ENCODE results near the gene KRT7. TPM values are rescaled to one million over a fixed set of nuclear protein-coding genes. Genes with fewer than 3 reads are reported as not detected.
"Not testable (repeated sequence)": the region's sequence is repeated elsewhere in the genome, so short reads cannot be mapped to it uniquely, and the experiment has no call there.

The KRT7 gene
- total RNA-seq, 1 donor from 2014 or later = 19.2 TPM

- DNase-seq = no peak
These were observed 13.0 kb downstream of the KRT7 start for GRCh38 chr12:52245962-52246569.

GRCh38 chr12:52246720-52247621 lies 13.9 kb downstream of the KRT7 start:
- DNase-seq = no peak

DNA sequence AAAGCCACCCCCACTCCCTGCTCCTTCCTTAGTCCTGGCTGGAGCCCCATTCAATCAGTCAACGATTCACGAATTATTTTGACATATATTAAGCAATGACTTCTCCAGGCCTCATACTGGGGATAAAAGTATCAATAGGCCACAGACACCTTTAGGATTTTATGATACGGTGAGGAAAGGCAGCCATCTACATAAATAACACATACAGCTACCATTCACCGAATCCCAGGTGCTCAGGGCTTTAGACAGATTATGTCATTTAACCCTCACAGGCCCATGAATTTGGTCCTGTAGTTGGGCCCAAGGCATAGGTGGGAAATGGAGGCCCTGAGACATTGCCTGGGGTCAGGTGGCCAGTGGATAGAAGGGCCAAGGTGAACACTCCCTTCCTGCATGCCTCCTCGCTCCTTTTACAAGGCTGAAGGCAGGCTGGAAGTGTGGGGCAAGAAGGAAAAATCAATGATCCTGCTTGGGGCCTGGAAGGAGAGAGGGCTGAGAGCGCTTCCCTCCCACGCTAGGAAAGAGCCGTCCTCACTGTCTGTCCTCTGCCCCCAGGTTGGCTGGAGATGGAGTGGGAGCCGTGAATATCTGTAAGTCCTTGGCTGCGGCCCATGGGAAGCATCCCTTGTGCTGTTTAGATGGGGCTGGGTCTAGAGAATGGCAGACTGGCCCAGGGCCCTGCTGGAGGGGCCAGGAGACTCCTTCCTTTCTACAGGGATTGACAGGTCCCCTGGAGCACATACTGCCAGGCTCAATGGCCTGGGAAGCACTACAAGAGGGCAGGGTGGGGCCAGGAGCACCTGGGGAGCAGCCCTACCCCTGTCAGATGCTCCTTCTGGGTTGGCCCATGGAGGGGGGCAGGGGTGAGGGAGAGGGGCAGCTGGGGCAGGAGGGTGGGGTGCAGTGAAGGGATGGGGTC lies 14.8 kb downstream of the KRT7 start:
- no peak for DNase-seq

- no peak for DNase-seq
These were observed 15.8 kb downstream of the KRT7 start for GRCh38 chr12:52248541-52249461.

DNA sequence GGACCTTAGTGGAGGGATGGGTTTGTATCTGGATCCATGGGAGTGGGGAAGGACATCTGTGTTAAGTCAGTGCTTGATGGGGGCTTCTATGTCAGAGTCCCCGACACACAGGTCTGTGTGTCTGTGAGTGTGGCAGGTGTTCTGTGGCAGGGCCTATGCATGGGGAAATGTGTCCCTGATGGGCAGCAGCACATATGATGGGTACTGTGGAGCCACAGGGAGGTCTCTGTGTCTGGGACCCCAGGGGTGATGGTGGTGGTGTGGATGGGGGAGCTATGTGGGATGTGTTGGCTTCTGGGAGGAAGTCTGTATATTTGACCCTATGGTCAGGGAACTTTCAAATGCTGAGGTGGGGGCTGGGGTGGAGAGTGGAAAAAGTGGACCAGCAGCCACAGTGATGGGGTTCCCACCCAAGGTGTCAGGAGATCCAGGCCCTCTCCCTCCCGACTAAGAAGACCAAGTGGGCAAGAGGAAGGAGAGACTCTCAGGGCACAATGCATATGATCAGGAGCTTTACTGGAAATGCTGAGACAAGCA lies 16.5 kb downstream of the KRT7 start:
- DNase-seq = no peak

DNA sequence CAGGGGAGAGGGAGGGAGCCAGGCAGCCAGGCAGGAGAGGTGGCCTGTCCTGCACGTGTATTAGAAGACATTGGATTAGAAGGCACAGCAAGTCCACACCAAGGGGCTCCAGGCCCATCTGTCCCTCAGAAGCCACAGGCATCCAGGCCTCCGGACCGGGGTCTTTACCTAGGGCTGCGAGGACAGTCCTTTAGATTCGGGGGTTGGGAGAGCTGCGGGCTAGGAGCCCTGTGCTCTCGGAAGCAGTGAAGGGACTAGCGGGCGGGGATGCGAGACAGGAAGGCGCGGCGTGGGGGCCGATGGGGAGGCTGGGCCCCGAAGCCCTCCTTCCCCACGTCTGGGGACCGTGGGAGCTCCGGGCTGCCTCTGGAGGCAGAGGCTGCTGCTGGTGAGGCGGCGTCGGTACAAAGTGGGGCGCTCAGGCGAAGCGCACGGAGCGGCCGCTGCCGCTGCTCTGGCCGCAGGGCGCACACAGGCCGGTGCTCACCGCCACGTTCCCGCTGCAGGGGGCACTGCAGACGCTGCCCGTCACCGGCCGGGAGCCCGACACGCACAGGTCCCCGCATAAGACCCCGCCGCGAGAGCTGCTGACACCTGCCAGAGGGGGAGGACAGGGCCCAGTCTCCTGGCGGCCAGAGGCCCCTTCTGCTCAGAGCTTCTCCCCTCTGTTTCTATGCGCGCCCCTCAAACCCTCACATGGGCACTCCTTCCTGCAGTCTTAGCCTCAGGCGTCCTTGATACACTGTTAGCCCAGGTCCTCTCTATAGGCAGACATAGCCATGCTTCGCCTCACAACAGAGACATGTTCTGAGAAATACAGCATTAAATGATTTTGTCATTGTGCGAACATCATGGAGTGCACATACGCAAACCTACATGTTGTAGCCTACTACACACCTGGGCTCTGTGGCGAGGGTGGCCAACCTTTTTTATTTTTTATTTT lies 17.3 kb downstream of the KRT7 start:
- no peak for DNase-seq

DNA sequence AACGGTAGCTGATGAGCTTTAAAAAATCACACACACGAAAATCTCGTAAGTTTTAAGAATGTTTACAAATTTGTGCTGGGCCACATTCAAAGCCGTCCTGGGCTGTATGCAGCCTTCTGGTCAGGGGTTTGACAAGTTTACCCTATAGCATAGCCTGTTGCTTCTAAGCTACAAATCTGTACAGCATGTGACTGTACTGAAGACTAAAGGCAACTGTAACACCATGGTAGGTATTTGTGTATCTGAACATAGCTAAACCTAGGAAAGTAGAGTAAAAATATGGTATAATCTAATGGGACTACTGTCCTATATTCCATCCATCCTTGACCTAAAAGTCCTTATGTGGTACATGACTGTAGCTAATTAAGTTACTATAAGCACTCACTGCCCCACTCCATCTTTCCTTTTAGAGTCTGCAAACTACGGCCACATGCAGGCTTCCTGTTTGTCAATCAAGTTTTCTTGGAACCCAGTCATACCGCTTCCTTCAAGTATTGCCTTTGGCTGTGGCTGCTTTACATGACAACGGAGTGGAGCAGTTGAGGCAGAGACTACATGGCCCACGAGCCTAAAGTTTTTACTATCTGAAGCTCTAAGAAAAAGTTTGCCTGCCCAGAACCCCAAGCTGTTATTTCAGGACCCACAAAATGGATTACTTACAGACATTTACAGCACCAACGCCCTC lies 18.5 kb downstream of the KRT7 start:
- no peak for DNase-seq

DNA sequence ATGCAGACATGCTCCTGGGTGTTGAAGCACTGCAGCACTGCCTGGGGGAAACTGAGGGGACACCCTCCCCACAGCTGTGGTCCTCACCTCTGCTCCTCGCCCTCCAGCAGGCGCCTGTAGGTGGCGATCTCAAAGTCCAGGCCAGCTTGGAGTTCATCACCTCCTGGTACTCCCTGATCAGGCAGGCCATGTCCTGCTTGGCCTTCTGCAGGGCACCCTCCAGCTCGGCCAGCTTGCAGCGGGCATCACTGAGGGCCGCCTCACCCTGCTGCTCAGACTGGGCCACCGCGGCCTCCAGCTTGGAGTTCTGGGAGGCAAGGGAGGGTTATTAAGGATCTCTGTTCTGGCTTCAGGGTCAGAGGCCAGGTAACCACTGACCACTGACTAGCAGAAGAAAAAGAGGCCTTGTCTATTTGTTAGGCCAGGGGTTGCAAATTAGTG lies 19.2 kb downstream of the KRT7 start:
- not testable (repeated sequence) for DNase-seq

DNA sequence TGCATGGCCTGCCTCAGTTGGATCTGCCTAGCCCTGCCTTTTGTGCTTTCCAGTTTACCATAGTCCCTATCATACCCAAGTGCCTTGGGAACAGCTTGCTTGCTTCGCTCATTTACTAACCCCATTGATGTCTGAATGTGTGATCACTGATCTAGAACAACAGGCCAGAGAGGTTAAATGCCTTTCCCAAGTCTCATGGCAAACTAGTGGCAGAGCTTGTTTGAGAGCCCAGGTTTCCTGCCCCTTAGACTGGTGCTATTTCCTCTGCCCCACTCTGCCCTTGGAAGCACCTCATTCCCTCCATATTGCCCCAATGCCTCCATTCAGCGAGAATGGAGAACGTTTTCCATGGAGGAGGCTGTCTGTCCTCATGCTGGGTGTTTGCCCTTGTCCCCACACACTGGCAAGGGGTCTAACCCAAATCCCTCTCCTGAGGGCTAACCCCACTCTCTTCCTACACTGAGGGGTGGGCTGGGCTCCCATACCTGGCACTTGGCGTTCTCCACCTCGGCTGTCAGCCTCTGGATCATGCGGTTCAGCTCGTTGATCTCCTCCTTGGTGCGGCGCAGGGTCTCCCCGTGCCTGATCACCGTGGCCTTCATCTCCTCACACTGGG lies 19.8 kb downstream of the KRT7 start:
- DNase-seq = no peak

- no peak for DNase-seq
These were observed 20.5 kb downstream of the KRT7 start for GRCh38 chr12:52253391-52254179.

DNA sequence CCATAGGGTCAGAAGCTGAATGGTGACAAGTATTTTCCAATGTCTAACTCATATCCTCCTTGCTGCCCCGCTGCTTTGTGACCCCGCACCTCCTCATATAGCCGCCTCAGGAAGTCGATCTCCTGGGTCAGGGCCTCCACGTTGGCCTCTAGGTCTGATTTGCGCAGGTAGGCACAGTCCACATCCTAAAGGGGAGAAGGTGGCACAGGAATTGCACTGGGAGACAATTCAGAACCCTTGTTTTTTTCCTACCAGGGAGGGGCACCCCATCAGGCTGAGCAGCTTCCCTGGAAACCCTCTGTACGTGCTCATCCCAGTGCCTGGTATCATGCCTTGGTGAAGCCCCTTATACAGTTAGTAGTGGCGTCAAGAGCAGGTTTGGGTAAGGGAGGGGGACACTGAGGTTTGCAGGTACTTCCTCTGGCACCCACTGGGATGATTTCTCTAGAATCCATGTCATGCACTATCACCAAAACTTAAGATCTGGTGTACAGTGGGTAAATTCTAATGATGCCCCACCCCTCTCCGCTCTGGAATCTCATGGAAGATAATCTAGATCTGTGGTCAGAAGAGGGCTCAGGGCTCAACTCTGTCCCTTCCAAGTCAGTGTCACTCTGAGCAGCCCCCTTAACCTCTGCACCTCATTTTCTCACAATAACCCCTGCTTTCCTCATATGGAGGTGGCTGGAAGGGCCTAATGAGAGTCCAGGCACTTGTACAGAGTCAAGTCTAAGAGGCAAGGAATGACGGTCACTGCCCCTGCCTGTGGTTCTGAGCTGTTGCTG lies 21.3 kb downstream of the KRT7 start:
- no peak for DNase-seq

- DNase-seq = no peak
These were observed 22.1 kb downstream of the KRT7 start for GRCh38 chr12:52254965-52255751.

DNA sequence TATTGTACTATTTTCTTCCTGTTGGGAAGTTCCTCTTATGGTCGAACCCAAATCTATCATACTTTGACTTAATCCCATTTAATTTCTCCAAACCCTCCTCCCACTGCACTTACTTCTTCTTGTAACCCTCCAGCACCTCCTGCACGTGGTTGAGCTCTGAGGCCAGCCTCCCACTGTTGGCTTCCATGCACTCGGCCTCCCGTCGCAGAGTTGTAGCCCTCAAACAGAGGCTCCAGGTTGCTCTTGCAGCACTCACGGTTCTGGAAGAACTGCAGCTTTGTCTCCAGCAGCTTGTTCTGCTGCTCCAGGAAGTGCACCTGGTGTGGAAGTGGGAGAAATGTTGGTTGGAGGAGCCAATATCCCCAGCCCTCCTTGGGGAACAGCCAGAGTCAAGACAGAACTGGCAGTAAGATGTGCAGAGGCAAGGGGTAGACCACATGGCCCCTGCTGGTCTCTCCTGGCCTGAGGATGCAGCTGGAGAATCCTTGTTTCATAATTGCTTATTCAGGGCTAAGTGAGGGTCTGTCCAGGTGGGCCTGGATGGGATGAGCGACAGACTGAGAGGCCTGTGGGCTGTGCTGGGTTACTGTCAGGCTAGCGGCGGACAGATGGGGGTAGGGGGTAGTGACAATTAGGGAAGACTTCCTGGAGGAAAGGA lies 23.0 kb downstream of the KRT7 start:
- no peak for DNase-seq

GRCh38 chr12:52256584-52256935 lies 23.5 kb downstream of the KRT7 start:
- no peak for DNase-seq

DNA sequence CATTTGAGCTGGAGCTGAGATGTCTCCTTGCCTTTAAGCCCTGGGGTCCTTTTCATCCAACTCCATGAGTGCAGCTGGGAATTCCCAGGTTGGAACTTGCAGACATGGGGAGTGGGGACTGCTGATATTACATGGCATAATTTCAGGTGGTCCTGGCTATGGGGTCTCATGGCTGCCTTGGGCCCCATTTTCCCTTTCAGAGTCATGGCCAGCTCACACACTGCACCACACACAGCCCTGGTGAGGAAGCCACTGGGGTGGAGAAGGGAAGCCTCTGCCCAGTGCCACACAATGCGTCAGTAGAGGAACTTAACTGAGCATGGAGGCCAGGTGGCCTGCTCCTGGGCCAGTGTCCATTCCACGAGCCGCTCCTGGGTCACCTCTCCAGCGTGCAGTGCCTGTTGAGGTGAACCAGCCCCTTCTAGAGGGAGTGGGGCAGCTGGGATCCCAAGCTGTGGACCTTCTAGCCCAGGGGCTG lies 24.1 kb downstream of the KRT7 start:
- no peak for DNase-seq

- not testable (repeated sequence) for DNase-seq
These were observed 24.9 kb downstream of the KRT7 start for GRCh38 chr12:52257922-52258321.
